SKM-1 treated with dmso at 0.1 percent for 144 hours (cell line): ENCODE results near the gene CRABP1.
"Not testable (repeated sequence)": the region's sequence is repeated elsewhere in the genome, so short reads cannot be mapped to it uniquely, and the experiment has no call there.

Experiments
- DNase-seq: peaks from one replicate; lab custom pipeline; 2025; ENCODE audit not compliant: unreplicated experiment; lab: John Stamatoyannopoulos, UW

The CRABP1 gene

GRCh38 chr15:78369161-78369560 lies 29.0 kb downstream of the CRABP1 start:
- no peak for DNase-seq

- DNase-seq, result no peak
Measured at GRCh38 chr15:78370013-78370412, 29.9 kb downstream of the CRABP1 start.

GRCh38 chr15:78372880-78373279 lies 32.7 kb downstream of the CRABP1 start:
- no peak for DNase-seq

DNA sequence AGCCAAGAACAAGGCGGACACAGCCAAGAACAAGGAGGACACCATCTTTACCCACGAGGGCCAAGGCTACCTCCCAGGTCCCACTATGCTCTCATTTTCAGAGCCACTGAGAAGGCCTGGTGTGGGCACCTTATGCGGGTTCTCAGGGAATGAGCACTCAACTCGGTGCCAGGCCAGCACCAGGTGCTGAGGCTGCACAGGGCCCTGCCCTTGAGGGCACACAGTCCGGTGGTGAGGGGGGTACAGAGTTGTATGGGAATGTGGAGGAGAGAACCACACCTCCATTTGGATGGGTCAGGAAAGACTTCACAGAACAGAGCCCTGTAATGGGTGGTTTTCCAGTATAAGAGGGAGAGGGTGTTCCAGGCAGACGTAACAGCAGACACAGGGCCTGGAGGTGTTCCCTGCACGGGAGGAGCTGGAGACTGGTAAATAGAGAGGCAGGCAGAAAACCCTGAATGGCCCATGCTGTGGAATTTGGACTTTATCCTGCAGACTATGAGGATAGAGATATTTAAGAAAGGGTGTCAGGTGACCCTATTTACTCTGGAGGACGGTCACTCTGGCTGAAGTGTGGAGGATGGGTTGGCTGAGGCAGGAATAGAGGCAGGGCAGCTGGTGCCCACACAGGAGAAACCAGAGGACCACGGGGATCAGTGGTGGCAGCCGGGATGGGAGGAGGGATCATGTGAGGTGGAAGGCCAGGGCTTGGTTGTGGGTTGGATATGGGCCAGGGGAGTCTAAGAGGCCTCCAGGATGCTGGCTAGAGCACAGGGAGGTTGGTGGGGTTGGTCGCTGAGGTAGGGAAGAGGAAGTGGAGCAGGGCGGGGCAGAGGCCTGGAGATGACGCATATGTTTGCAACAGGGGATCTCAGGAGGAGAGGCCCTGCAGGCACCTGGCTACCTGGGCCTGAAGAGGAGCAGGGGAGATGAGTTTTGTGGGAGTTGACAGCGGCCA lies 34.6 kb downstream of the CRABP1 start:
- DNase-seq, result peak; percentile 89

DNA sequence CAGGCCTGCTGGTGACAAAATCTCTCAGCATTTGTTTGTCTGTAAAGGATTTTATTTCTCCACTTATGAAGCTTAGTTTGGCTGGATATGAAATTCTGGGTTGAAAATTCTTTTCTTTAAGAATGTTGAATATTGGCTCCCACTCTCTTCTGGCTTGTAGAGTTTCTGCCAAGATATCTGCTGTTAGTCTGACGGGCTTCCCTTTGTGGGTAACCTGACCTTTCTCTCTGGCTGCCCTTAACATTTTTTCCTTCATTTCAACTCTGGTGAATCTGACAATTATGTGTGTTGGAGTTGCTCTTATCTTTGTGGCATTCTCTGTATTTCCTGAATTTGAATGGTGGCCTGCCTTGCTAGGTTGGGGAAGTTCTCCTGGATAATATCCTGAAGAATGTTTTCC lies 40.0 kb downstream of the CRABP1 start:
- DNase-seq, result not testable (repeated sequence)

- DNase-seq, result no peak
Measured at GRCh38 chr15:78382114-78382880, 42.1 kb downstream of the CRABP1 start.

DNA sequence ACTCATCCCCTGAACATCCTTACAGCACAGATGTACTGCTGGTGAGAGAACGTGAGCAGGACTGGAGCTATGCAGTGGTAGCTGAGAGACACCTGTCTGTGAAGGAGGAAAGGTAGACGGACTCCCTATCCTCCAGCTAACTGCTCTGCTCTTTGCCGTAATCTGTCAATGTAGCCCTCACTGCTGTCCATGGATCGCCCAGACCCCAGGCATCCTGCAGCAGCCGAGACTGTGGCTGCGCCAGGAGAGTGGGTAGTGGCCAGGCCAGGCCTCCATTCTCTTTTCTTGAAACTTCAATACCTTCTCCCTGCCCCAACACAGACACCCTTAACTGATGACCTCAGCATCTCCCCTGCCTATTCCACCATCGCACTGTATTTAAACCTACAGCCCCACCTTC lies 44.5 kb downstream of the CRABP1 start:
- DNase-seq, result no peak

DNA sequence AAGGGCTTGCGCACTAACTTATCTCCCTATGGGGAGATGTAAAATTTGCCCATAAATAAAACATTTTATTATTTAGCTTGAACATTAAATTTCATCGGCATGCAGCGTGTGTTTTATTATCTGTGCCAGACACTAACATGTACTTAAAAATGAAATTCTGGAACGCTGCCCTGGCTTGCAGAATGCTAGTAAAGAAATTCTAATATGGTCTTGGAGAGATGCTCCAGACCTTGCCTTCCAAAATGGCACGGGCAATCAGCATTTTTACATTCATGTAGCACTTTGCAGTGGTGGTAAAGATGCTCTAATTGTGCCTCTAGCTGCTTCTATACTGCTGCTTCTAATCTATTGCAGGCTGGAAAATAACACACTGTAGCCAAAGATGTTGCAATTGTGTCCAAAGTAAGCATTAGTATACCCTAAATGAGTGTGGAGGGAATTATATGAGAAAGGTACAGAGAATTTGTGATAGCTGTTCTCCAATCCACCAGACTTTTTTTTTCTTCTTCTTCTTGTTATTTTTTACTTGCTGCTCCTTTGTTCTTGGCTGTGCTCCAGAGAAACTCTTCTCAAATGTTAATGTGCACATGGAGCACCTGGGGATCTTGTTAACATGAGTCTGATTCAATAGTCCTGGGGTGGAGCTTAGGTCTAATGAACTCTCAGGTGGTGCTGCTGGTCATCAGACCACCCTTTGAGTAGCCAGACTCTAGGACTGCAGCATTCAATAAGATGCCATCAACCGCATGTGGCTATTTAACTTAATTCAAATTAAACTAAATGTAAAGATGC lies 47.3 kb downstream of the CRABP1 start:
- no peak for DNase-seq

DNA sequence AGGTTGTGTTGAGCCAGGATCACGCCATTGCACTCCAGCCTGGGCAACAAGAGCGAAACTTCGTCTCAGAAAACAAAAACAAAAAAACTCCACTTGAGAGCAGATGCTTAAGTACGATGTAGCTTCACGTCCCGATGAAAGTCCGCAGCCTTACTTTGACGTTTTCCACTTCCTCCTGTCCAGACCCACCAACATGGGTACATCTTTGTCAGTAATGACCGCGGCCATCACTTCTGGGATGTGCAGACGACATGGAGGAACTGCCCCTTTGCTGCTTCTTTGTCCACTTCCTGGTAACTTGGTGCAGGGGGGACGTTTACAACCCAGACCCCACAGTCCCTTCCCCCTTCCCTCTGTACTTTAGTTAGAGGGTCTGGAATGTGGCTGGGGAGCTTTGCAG lies 48.7 kb downstream of the CRABP1 start:
- no peak for DNase-seq

DNA sequence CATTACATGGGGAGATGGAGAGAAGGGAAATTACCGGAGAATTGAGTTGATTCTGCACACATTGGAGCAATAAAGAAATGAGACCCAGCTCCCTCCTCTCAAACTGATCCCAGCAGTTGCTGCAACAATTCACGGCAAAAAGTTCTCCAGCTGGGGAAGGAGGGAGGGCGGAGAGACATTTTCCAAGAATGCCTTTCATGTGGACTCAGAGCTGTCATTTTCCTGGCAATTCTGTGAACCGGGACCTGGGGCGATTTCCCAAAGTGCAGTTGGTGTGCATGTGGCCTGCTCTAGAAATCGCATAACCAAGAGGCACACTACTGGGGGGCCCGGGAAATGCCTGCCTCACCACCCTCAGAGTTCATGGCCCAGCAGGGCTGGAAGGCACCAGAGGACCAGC lies 49.2 kb downstream of the CRABP1 start:
- DNase-seq, result no peak

- DNase-seq, result no peak
Measured at GRCh38 chr15:78389738-78390137, 49.6 kb downstream of the CRABP1 start.

DNA sequence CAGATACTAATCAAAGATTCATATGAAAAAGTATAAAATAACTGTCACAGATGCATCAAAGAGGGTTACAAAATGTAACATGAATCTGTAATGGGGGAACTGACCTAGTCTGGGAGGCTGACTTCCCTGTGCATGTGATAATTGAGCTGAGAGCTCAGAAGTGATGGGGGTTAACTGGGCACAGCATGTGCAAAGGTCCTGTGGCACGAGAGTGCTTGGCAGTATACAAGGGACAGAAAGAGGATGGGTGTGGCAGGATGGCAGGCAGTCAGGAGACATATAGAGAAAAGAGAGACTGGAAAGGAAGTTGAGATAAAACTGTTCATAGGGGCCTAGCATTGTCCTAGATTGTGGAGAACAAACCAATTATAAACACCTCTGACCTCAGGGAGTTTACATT lies 50.1 kb downstream of the CRABP1 start:
- no peak for DNase-seq

GRCh38 chr15:78390826-78391225 lies 50.7 kb downstream of the CRABP1 start:
- no peak for DNase-seq

GRCh38 chr15:78391781-78392180 lies 51.6 kb downstream of the CRABP1 start:
- DNase-seq, result no peak

DNA sequence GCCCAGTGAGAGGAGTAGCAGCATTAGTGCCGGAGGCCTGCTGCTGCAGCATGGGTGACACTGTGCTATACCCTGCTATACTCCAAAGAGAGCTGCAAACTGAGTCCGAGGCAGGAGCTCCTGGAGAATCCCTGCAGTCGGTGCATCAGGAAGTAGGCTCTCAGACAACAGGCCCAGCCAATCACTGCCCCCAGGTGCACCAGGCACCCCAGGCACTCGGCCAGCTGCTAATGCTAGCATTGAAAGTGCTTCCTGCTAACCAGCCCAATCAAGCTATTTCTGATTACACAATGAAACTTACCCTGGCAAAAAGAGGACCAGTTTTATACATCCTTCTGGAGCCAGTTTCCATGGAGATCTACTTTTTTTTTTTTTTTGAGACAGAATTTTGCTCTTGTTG lies 52.3 kb downstream of the CRABP1 start:
- no peak for DNase-seq

DNA sequence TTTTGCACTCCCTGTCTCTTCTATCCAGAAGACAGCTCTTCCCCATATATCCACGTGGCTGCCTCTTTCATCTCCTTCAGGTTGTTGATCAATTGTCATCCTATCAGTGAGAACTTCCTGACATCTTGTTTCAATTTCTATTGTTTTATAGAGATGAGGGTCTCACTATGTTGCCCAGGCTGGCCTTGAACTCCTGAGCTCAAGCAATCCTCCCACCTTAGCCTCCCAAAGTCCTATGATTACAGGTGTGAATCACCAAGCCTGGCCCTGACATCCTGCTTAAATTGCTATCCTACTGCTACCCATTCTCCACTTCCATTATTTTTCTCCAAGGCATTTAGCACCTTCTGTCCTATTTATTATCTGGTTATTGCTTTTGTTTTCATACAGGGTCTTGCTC lies 53.0 kb downstream of the CRABP1 start:
- no peak for DNase-seq

GRCh38 chr15:78394026-78394425 lies 53.9 kb downstream of the CRABP1 start:
- DNase-seq, result no peak

GRCh38 chr15:78394981-78395616 lies 54.9 kb downstream of the CRABP1 start:
- no peak for DNase-seq

- DNase-seq, result no peak
Measured at GRCh38 chr15:78396186-78396814, 56.1 kb downstream of the CRABP1 start.

GRCh38 chr15:78396976-78397375 lies 56.8 kb downstream of the CRABP1 start:
- no peak for DNase-seq
